GM10266 (cell line): Measurements from ENCODE around the gene MTHFD2.

Experiments
- DNase-seq: peaks from one replicate; pipeline ENCODE4 v3.0.0; 2012; ENCODE audit errors: extremely low spot score
- CTCF ChIP-seq: IDR thresholded peaks from 2 replicates; pipeline ENCODE4 v1.5.1; 2012; ENCODE audit warnings: mild to moderate bottlenecking, low read depth; ENCODE audit not compliant: control insufficient read depth, insufficient read depth; ENCODE audit errors: missing control alignments

Gene MTHFD2

DNA sequence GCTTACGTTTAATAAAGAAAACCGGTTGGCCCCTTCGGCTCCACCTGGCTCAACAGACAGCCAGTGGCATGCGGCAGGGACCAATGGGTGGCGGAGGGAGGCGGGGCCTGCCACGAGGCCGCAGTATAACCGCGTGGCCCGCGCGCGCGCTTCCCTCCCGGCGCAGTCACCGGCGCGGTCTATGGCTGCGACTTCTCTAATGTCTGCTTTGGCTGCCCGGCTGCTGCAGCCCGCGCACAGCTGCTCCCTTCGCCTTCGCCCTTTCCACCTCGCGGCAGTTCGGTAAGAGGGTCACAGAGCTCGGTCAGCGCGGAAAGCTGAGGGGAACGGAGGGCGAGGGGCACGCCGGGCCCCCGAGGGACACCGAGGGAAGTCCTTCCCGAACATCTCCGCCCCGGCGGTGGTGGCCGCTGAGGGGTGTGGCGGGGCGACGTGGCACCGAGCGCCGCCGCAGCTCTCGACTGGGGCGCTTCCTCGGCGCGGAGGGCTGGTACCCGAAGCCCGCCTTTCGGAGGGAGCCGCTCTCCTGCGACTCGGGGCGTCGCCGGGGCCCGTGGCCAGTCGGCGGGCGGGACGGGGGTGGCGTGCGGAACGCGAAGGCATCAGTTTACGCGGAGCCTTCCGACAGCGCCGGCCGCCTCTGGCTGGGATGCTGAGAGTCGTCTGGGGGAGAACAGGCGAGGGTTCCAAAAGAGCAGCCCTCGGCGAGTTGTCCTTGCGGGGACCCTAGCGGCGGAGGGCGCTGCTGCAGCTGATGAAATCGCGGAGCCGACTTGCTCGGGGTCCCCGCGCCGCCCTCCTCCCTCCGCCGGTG, at the start of gene MTHFD2:
Gene MTHFD2 (plus strand): TSS at position 155 of the 814 bp plus-strand sequence. CDS start 27 bp downstream, at position 182.
- peak; percentile 95 for DNase-seq
- TF ChIP-seq CTCF, result peak; percentile 88

- no peak for DNase-seq
- no peak for TF ChIP-seq CTCF
Measured at GRCh38 chr2:74149247-74149525, 49.2 kb upstream of the MTHFD2 start.

- no peak for DNase-seq
- no peak for TF ChIP-seq CTCF
Measured at GRCh38 chr2:74149570-74150319, 48.7 kb upstream of the MTHFD2 start.

- TF ChIP-seq CTCF, result no peak
- DNase-seq, result no peak
Measured at GRCh38 chr2:74152954-74153353, 45.5 kb upstream of the MTHFD2 start.

DNA sequence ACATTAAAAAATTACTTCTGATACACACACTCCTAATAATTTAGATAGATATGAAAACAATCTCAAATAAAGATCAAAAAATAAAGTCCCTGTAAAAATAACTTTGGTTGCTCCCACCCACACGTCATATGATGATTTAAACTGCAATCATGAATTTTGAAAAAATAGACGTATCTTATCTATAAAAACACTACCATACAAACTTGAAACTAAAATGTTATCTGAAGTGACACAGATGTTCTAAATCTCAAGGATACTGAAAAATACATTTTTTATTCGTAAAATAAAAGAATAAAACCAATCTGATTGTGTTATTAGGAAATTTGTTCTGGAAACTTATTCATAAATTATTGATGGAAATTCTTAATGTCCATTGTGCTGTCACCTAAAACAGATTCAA, 42.6 kb upstream of the MTHFD2 start:
- no peak for TF ChIP-seq CTCF
- DNase-seq, result no peak

GRCh38 chr2:74162951-74163350, 35.5 kb upstream of the MTHFD2 start:
- TF ChIP-seq CTCF, result no peak
- DNase-seq, result no peak

DNA sequence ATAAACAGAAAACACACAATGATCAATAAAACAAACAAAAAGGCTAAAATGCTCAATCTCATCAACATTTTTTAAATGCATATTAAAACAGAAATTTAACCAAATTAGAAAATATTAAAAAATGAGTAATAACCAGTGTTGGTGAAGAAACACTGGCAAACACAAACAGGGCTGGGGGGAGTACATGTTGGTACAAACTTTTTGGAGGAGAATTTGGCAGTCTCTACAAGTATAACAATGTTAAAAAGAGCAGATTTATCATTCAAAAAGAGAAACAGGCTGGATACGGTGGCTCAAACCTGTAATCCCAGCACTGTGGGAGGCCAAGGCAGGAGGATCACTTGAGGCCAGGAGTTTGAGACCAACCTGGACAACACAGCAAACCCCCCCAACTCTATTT, 33.7 kb upstream of the MTHFD2 start:
- DNase-seq, result no peak
- TF ChIP-seq CTCF, result no peak
